Lower leg skin (tissue), 4 donors: ENCODE data around the gene SUCLG1. TPM values are rescaled to one million over a fixed set of nuclear protein-coding genes. Genes with fewer than 3 reads are reported as not detected.

ENCODE experiments used
- DNase-seq, 2 donors: peaks; one replicate each; pipeline ENCODE4 v3.0.0-alpha.2; 2019; ENCODE audit warnings: low spot score in 2 of 2
- H3K4me3 ChIP-seq: fragments of 200-600 bp; sonication (generic); 2 replicates; pipeline ENCODE4 v1.5.1; 2017; ENCODE audit warnings: mild to moderate bottlenecking, low read depth; ENCODE audit not compliant: poor library complexity, severe bottlenecking
- CTCF ChIP-seq, 3 donors: fragments of 450-650 bp; IDR thresholded peaks; one replicate each; pipeline ENCODE4 v1.5.1; 2016; ENCODE audit warnings: antibody characterized with exemption in 3 of 3, mild to moderate bottlenecking in 3 of 3, moderate library complexity in 2 of 3
- POLR2A ChIP-seq, 2 donors: fragments of 450-650 bp; IDR thresholded peaks; one replicate each; pipeline ENCODE4 v1.6.1; 2016 to 2017; ENCODE audit warnings: antibody characterized with exemption in 2 of 2, mild to moderate bottlenecking in 1 of 2, moderate library complexity in 1 of 2
- WGBS, 2 donors: methylation state at CpG; one replicate each; pipeline ENCODE4 v1.1.5; 2018; 5-methylcytosine and 5-hydroxymethylcytosine counted together
- intact Hi-C: fragments of 100-400 bp; cut with DNase I; formaldehyde crosslinking; loops from one replicate; pipeline ENCODE4 v1.15.0; 2023; ENCODE audit warnings: low total_unique reads
- total RNA-seq, 4 donors: library from RNA; depleted of rRNA; stranded (reverse); fragments of >200 nt; gene quantifications; one replicate each; pipeline ENCODE4 v1.1.0, GENCODE V29; 2016

The SUCLG1 gene
- total RNA-seq, 4 donors from 2014 or later = 47.7 to 83.8 (median 61.1) TPM

GRCh38 chr2:84429328-84429727 is 29.8 kb downstream of the SUCLG1 start:
- H3K4me3 ChIP-seq = no peak overlapping the region
- no peak for TF ChIP-seq POLR2A (IDR thresholded peaks at IDR 0.05)
- no peak for TF ChIP-seq CTCF (IDR thresholded peaks at IDR 0.05)
- intact Hi-C loops = no loop called here
- DNase-seq = no peak
- 94 to 97% methylated on average over 1 of the region's 1 CpG for WGBS, 2 donors

GRCh38 chr2:84427235-84428138 is 31.6 kb downstream of the SUCLG1 start:
- intact Hi-C loops = no loop called here
- no peak for DNase-seq
- TF ChIP-seq CTCF (IDR thresholded peaks at IDR 0.05) (no peak), POLR2A (IDR thresholded peaks at IDR 0.05) (no peak)
- 70 to 84% methylated on average over 2 of the region's 2 CpGs for WGBS, 2 donors
- H3K4me3 ChIP-seq = no peak overlapping the region

- no peak for DNase-seq
- 75 to 97% methylated on average over 3 of the region's 3 CpGs for WGBS, 2 donors
- intact Hi-C loops = no loop called here
- no peak overlapping the region for H3K4me3 ChIP-seq
- no peak for TF ChIP-seq POLR2A (IDR thresholded peaks at IDR 0.05)
- TF ChIP-seq CTCF (IDR thresholded peaks at IDR 0.05) = no peak
These were observed 33.8 kb downstream of the SUCLG1 start for GRCh38 chr2:84425310-84425709.

GRCh38 chr2:84424152-84424551 is 34.9 kb downstream of the SUCLG1 start:
- no peak for TF ChIP-seq CTCF (IDR thresholded peaks at IDR 0.05)
- H3K4me3 ChIP-seq = no peak overlapping the region
- intact Hi-C loops = no loop called here
- no peak for DNase-seq

- 100% methylated on average over 1 of the region's 1 CpG for WGBS, 2 donors
- no peak for TF ChIP-seq POLR2A (IDR thresholded peaks at IDR 0.05)
- no peak for TF ChIP-seq CTCF (IDR thresholded peaks at IDR 0.05)
- no peak overlapping the region for H3K4me3 ChIP-seq
- intact Hi-C loops = no loop called here
- no peak for DNase-seq
These were observed 37.3 kb downstream of the SUCLG1 start for GRCh38 chr2:84421791-84422190.

DNA sequence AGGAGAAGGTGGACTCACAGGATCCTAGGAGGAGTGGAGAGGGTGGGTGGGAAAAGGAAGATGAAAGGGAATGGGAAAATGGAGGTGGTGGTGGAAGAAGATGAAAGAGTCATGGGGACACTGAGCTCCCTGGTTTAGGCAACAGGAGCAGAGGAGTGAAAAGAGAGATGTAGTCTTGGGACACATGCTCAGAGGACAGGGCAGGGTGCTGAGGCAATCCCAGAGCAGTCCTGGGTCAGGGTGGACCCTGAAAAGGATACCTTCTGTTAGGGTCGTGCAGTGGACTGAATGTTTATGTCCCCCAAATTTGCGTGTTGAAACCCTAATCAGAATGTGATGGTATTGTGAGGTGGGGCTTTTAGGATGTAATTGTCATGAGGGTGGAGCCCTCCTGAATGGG is 37.9 kb downstream of the SUCLG1 start:
- no peak overlapping the region for H3K4me3 ChIP-seq
- intact Hi-C loops = no loop called here
- DNase-seq = no peak
- 89 to 93% methylated on average over 2 of the region's 2 CpGs for WGBS, 2 donors
- TF ChIP-seq CTCF (IDR thresholded peaks at IDR 0.05) (no peak), POLR2A (IDR thresholded peaks at IDR 0.05) (no peak)
